Anterior cingulate cortex (tissue), 58 donors: ENCODE measurements around the gene FLRT1.

Source experiments
- DNase-seq, 58 donors: peaks; one replicate each; lab custom pipeline; 2025; lab: John Stamatoyannopoulos, UW

The FLRT1 gene, protein sequence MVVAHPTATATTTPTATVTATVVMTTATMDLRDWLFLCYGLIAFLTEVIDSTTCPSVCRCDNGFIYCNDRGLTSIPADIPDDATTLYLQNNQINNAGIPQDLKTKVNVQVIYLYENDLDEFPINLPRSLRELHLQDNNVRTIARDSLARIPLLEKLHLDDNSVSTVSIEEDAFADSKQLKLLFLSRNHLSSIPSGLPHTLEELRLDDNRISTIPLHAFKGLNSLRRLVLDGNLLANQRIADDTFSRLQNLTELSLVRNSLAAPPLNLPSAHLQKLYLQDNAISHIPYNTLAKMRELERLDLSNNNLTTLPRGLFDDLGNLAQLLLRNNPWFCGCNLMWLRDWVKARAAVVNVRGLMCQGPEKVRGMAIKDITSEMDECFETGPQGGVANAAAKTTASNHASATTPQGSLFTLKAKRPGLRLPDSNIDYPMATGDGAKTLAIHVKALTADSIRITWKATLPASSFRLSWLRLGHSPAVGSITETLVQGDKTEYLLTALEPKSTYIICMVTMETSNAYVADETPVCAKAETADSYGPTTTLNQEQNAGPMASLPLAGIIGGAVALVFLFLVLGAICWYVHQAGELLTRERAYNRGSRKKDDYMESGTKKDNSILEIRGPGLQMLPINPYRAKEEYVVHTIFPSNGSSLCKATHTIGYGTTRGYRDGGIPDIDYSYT

DNA sequence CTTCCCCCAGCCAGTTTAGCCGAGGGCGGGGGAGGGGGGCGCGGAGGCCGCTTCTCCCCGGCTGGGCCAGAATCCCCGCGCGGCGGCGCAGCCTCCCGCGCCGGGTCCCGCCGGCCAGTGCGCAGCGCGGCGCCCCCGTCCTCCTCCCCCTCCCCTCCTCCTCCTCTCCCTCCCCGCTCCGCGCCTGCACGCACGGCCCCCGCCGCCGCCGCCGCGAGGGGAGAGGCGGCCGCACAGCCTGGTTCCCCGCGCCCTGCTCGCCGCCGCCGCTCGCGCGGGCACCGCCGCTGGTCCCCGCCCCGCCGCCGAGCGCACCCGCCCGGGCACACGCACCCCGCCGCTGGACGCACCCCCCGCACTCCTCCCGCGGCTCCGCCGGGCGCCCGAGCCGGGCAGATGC lies at the start of gene FLRT1:
Gene FLRT1 (plus strand): TSS at position 356 of the 400 bp plus-strand sequence. CDS start 80,337 bp downstream, outside the sequence.
- DNase-seq = peak in 26 of 58 donors; percentile 15 to 57 (median 37)

DNA sequence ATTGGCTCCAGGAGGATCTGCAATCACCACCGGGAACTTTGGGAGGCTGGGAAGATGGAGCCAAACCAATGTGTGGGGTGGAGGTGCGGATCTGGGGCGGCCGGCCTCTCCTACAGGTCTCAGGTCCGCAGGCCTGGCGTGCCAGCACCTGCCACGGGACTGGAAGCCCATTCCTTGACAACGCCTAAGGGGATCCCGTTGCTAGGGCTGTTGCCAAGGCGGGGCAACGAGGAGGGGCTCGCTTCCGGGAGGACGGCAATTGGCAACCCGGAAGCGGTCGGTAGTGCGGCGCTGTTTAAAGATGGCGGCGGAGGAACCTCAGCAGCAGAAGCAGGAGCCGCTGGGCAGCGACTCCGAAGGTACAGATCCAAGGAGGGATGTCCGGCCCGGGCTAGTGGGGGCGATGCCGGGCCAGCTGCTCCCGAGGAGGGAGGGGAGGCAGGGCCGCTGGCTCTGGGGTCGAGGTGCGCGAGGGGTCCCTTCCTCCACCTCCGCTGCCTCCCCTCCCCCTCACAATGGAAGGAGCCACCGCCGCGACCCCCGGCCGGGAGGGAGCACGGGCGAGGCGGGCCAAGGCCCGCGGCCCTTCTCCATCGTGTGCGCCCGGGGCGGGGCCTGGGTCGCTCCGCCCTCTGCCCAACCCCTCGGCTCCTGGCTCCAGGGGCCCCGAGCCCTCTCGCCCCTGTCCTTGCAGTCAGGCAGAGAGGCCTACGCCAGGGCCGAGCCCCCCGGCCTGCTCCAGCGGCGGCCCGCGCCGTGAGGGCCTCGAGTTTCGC lies 49.4 kb upstream of the FLRT1 start, which contains the start of gene OTUB1:
Gene OTUB1 (plus strand): TSS at position 283 of the 776 bp plus-strand sequence. CDS start 19 bp downstream, at position 302.
- DNase-seq = peak; percentile 14 to 91 (median 79)

DNA sequence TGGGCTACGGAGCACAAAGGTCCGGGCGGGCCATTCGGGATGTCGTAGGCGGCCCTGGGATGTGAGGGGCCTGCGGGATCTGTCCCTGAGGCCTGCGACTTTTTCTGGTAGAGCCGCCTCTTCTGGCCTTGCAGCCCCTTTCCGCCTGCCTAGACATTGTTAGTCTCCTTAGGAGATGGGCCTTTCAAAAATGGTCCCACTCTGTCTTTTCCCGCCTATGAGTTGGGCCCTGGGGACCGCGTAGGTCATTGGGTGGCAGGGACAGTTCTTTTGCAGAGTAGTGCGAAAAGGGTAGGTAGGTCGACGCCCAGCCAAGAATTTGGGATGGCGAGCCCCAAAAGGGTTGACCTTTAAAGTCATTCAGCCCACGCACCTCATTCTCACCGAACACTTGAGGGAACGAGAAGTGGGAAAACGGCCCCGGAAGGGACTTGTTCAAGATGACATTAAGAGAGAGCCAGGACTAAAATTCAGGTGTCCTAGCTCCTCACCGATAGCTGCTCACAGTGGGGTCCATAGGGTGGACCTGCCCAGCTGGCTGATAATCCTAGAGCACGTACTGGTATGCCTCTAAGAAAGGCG lies 48.7 kb upstream of the FLRT1 start:
- DNase-seq = no peak

GRCh38 chr11:63991558-63991957 lies 44.2 kb upstream of the FLRT1 start:
- DNase-seq = no peak

DNA sequence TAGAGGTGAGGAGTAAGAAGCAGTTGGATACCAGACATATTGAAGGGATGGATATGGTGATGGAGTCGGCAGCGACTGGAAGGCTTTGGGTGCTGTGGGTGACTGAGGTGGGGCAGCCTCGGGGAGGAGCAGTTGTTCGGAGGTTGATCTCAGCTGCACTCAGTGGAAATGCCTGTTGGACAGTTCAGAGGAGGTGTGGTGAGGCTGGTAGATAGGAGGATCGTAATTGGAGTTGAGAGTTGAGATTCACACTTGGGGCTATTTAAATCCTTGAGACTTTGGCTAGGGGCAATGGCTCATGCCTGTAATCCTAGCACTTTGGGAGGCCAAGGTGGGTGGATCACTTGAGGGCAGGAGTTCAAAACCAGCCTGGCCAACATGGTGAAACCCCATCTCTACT lies 42.6 kb upstream of the FLRT1 start:
- DNase-seq = no peak

- no peak for DNase-seq
Measured at GRCh38 chr11:63993993-63994392, 41.7 kb upstream of the FLRT1 start.

DNA sequence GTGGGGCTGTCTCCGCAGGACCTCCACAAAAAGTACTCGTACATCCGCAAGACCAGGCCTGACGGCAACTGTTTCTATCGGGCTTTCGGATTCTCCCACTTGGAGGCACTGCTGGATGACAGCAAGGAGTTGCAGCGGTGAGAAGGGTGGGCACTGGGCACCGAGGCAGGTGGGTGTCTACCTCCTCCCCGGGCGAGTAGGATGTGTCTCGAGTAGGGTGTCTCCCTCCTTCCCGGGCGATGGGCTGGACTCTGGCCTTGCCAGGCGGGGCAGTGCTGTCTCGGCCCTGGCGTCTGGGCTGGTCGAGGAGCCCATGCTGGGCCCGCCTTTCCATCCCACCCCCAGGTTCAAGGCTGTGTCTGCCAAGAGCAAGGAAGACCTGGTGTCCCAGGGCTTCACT lies 39.2 kb upstream of the FLRT1 start:
- no peak for DNase-seq

GRCh38 chr11:63997104-63997700 lies 38.5 kb upstream of the FLRT1 start:
- DNase-seq = no peak

DNA sequence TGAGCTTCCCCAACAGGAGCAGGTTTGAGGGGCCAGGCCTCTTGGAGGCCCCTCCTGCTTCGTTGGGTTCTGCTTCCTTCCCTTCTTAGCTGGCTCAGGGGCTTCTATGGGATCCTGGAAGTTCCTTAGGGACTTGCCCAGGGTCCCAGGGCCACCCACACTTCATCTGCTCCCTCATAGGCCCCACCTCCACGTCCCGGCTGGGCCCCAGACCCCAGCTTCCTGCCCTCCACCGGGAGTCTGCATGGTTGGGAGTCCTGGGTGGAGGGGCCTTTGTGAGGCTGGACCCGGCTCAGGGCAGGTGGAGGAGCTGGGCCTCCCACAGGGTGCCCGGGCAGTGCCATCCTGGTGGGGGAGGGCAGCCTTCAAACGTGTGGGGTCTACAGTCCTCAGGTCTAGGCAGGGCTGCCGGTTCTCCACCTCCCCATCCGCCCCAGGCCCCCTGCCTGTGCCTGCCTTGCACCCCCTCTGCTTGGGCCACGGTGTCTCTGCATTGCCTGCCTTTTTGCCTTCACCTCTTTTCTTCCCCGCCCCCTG lies 37.9 kb upstream of the FLRT1 start:
- DNase-seq = no peak

GRCh38 chr11:63998558-63999348 lies 37.0 kb upstream of the FLRT1 start:
- no peak for DNase-seq

- DNase-seq = peak in 8 of 58 donors; percentile 8 to 48 (median 20)
Measured at GRCh38 chr11:63999349-64000025, 36.2 kb upstream of the FLRT1 start.

- peak in 43 of 58 donors; percentile 14 to 73 (median 43) for DNase-seq
Measured at GRCh38 chr11:64000026-64000739, 35.5 kb upstream of the FLRT1 start.

GRCh38 chr11:64000740-64001483 lies 34.8 kb upstream of the FLRT1 start:
- no peak for DNase-seq

DNA sequence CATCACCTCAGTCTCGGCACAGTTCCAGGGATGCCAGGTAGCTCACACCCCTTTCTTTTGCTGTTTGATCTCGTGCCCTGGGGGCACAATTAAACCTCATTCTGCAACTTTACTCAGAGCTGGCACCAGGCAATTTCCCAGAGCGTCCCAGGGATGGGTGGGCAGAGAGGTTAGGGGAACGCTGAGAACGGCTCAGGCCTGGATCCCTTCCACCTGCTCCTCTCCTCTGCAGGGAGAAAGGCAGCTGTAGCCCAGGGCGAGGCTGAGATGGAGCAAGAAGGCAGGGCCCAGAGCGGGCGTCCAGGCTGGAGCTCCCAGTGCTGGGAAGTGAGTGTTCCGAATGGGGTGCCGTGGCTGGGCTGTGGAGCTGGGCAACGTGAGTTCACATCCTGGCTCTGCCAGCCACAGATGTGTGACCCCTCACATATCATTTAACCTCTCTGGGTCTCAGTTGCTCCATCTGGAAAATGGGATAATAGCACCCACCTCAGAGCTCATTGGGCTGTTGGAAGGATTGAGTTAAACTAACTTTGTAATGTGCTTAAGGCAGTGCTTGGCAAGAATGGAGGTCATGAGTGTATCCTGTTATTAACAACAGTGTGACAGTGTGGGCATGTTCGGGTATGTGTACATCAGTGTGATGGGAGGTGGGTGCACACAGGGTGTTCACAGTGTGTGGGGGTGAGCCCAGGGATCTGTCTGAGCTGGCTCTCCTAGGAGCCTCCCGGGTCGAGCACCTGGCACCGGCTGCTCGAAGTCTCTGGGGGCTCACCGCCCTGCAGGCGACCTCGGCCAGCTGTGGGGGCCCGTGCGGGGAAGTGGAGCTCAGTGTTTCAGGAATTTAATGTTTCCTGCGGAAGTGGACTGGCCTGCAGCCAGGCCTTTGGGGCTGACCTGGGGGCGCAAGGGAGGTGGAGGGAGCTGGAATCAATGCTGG lies 34.0 kb upstream of the FLRT1 start:
- DNase-seq = no peak

GRCh38 chr11:64003807-64004589 lies 31.7 kb upstream of the FLRT1 start:
- no peak for DNase-seq
